ENCODE results near the gene ACTR1A. TPM values are rescaled to one million over a fixed set of nuclear protein-coding genes. Genes with fewer than 3 reads are reported as not detected.

The ACTR1A gene
- total RNA-seq, 4 donors from 2014 or later, result 77.7 to 131 (median 106) TPM

GRCh38 chr10:102485093-102485784, 17.3 kb downstream of the ACTR1A start:
- TF ChIP-seq CTCF (IDR thresholded peaks at IDR 0.05) (no peak), POLR2A (IDR thresholded peaks at IDR 0.05) (no peak)
- intact Hi-C loops (cut with DNase I; ENCODE audit: low total_unique reads), result no loop called here
- 91 to 93% methylated on average over 18 of the region's 18 CpGs for WGBS, 2 donors
- H3K4me3 ChIP-seq (ENCODE audit: low read depth, poor library complexity, severe bottlenecking), result no peak overlapping the region
- no peak for DNase-seq (ENCODE audit: low spot score in 2 of 2)

- 95 to 96% methylated on average over 13 of the region's 13 CpGs for WGBS, 2 donors
- H3K4me3 ChIP-seq (ENCODE audit: low read depth, poor library complexity, severe bottlenecking), result no peak overlapping the region
- intact Hi-C loops (cut with DNase I; ENCODE audit: low total_unique reads), result no loop called here
- no peak for TF ChIP-seq POLR2A (IDR thresholded peaks at IDR 0.05)
- no peak for TF ChIP-seq CTCF (IDR thresholded peaks at IDR 0.05)
- DNase-seq (ENCODE audit: low spot score in 2 of 2), result no peak
Observed at GRCh38 chr10:102484021-102484420, 18.5 kb downstream of the ACTR1A start.

- intact Hi-C loops (cut with DNase I; ENCODE audit: low total_unique reads), result no loop called here
- no peak for DNase-seq (ENCODE audit: low spot score in 2 of 2)
- H3K4me3 ChIP-seq (ENCODE audit: low read depth, poor library complexity, severe bottlenecking), result no peak overlapping the region
- 82 to 88% methylated on average over 9 of the region's 9 CpGs for WGBS, 2 donors
- TF ChIP-seq CTCF (IDR thresholded peaks at IDR 0.05) (no peak), POLR2A (IDR thresholded peaks at IDR 0.05) (no peak)
Observed at GRCh38 chr10:102480396-102480795, 22.1 kb downstream of the ACTR1A start.

GRCh38 chr10:102479651-102480050, 22.9 kb downstream of the ACTR1A start:
- TF ChIP-seq CTCF (IDR thresholded peaks at IDR 0.05), result no peak
- no peak for TF ChIP-seq POLR2A (IDR thresholded peaks at IDR 0.05)
- DNase-seq (ENCODE audit: low spot score in 2 of 2), result no peak
- intact Hi-C loops (cut with DNase I; ENCODE audit: low total_unique reads), result loop anchor here (10.0 kb wide), 2 partner anchors 55 to 225 kb away; partner anchors contain the start of gene FBXL15
- no peak overlapping the region for H3K4me3 ChIP-seq (ENCODE audit: low read depth, poor library complexity, severe bottlenecking)

GRCh38 chr10:102476466-102477141, 25.9 kb downstream of the ACTR1A start:
- WGBS, 2 donors, result 53 to 67% methylated on average over 7 to 9 of the region's 9 CpGs
- TF ChIP-seq POLR2A (IDR thresholded peaks at IDR 0.05), result no peak
- no peak for TF ChIP-seq CTCF (IDR thresholded peaks at IDR 0.05)
- H3K4me3 ChIP-seq (ENCODE audit: low read depth, poor library complexity, severe bottlenecking), result no peak overlapping the region
- DNase-seq (ENCODE audit: low spot score in 2 of 2), result no peak
- intact Hi-C loops (cut with DNase I; ENCODE audit: low total_unique reads), result loop anchor here (10.0 kb wide), 2 partner anchors 52 to 222 kb away; partner anchors contain the start of gene FBXL15
